GM18907 (cell line): ENCODE data around the gene SLC41A1.

Experiments used
- ATAC-seq: cut with Tn5 transposase; IDR thresholded peaks from one replicate; pipeline ENCODE4 v1.9.1; 2021; ENCODE audit warnings: mild to moderate bottlenecking, moderate library complexity; ENCODE audit not compliant: unreplicated experiment

SLC41A1 gene

DNA sequence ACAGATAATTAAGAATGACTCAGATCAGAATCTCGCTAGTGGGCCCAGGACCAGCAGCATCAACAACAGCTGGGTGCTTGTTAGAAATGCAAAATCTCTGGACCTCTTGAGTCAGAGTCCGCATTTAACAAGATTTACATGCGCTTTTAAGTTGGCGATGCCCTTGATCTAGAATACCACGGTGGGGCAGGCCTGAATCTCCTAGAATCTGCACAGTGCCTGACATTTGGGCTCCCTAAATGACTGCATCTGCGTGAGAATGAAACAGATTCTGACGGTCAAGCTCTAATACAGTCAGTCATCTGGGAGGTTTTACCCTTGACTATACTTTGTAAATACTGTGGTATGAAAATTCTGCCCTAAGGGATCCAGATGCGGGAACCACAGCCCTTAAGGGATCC lies 20.5 kb downstream of the SLC41A1 start:
- ATAC-seq, result peak; percentile 63

DNA sequence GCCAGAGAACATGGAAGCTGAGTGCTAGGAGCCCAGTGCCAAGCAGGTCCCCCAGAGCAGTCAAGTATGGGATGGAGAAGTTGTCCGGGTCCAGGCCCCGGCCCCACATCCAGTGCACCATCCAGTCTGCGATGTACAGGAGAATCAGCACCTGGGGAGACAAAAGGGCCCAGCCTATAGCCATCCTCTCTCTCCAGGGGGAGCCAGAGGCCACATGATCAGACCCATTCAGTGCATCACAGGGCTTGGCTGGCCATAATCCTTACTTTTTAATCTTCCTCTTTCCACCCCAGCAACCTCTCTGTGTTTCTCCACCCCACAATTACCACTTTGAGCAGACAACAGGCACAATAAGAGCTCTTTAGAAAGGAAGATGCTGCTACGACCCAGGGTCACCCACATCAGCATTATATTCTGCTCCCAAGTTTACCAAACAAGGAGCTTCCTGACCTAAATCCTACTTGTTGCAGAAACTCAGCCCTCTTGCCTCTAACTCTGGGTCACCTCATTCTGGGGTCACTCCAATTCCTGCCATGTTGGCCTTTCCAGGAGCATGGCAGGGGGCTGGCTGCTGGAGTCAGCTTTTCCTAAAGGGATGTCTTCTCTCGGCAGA lies 21.3 kb downstream of the SLC41A1 start:
- peak; percentile 47 for ATAC-seq

DNA sequence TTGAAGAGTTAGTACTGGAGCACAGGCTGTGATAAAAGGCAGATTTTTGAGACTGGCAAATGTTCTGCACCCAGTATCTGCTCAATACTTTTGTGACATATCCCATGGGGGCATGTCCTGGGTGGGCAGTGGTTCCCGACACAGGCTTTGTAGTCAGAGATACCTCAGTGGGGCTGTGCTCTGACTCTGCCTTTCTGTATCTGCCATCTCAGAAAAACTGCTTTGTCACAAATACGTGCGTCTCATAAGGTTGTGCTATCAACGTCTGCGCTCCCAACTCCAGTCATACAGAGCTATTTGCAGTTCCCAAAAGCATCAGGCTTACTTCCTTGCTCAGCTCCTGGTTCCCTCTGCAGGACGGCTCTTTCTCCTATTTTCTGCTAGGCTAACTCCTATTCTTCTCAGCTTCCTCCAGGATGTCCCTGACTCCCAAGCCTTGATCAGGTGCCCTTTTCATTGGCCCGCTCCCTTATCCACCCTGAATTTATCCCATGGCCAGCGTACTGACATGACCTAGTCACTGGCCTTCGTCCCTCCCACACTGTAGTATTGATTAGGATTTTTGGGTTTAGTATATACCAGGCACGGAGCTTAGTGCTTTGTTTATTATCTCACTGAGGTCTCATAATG lies 25.6 kb downstream of the SLC41A1 start:
- ATAC-seq, result no peak

DNA sequence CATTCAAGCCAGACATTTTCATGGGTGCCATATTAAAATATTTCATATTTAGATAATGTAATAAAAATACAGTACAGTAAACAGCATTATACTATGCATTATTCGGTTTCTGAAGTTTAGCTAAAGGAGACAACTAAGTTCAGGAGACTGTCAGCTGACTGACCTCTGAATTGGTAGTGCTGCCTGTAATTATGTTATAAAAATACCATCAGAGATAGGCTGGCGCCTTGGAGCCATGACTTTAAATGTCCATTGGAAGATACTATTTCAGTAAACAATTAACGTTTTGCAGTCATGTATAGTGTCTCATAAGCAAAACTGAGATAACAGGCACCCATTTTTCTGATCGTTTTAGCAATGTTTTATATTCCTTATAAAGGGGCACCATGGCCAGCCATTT lies 26.4 kb downstream of the SLC41A1 start:
- ATAC-seq, result no peak

DNA sequence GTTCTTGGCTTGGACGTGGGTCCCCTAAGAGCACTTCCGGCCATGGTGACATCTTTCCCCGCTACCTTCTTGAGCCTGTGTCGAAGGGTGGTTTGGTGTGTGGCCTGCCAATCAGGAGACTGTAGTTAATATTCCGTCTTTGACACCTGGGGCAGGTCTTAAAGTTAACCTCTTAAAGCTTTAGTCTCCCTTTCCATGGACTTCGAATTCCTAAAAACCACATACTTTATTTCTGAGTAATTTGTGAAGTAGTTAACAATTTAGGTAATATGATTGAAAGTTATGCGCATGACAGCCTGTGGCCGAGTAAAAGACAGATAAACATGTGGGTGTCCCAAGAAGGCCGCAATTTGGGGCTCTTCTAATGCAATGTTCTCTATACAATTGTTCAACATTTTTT lies 27.6 kb downstream of the SLC41A1 start:
- ATAC-seq, result no peak

DNA sequence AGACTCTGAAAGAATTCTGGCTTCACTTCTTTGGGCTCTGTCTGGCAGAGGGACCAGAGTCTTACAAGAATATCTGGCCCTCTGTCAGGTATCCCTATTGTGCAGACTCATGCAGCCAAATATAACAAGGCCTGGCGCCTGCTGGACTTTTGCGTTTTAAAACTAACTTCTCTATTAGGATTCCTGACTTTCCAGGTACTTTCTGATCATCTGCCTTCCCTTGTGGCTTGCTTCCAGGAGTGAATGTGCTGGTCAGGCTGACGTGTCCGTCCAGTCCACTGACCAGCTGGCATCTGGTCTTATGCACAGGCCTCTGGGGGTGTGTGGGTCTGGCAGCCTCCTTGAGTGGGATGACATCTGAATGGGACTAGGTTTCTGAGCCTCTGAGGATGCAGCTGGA lies 29.1 kb downstream of the SLC41A1 start:
- no peak for ATAC-seq

DNA sequence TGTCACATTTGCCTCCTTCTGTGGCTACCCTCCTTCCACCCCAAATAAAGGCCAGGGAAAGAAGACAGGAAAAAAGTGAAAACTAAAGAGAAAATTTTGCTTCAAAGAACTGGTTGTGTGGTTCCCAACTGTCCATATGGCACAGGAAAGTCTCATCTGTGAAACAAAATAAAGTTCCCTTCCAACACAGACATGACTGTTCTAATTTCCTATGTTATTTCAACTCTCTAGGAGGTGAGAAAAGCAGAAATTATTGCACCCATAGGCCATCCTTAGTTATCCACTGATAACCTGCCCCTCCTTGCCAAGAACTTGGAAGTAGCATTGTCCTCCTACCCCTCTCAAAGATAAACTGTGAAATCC lies 29.6 kb downstream of the SLC41A1 start:
- ATAC-seq, result no peak

DNA sequence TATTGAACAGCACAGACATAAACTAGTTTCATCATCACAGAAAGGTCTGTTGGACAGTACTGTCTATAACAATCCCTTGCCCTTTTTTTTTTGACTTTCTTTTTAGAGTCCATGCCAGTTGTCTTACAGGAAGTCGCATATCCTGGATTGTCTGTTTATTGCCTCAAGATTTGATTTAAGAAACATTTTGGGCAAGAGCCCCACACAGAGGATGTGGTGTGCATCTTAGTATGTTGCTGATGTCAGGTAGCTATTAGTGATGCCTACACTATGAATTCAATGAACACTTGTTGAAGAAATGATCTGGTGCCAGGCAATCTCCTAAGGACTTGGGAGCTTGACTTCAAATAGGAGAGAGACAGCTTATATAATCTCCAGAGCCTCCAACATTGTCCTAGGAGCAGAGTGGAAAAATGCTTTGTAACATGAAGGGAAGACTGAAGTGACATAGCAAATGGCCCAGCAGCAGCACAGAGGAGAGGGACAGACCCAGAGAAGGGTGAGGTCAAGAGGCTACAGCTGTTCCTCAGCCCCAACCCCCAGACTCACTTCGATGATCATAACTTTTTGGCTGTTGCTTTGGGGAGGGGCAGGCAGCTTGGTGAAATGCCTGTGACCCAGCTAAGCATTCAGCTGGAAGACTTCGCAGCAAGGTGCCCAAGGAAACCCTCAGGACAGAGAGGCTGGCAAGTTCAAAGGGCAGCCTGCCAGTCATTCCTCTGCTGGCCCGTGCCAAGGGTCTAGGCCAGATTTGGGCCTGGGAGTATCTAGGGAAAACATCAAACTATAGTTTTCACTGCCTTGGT lies 30.2 kb downstream of the SLC41A1 start:
- no peak for ATAC-seq

DNA sequence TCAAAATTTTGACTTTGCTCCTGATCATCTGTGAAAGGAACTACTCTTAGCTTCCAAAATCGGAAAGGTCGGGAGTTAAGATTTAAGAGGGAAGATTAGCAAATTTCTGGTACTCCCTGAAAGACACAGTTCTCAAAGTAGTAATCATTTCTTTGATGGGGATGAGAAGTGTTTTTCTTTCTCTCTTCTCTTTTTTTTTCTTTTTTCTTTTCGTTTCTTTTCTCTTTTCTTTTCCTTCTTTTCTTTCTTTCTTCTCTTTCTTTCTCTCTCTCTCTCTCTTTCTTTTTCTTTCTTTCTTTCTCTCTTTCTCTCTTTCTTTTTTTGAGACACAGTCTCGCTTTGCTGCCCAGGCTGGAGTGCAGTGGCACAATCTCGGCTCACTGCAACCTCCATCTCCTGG lies 32.7 kb downstream of the SLC41A1 start:
- ATAC-seq, result no peak

DNA sequence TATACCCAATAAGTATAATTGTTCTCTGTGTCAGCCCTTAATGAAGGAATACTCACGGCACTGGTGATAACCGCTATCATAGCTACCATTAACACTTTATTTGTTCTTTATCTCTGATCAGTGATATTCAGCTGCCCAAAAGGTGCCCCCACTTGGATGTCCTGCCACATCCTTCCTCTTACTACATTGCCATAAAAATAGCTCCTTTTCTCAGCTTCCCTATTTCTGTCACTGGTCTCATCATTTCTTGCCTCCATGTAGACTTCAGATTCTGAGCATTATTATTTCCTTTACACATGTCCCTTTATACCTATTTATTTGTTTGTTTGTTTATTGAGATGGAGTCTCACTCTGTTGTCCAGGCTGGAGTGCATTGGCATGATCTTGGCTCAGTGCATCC lies 35.0 kb downstream of the SLC41A1 start:
- no peak for ATAC-seq

DNA sequence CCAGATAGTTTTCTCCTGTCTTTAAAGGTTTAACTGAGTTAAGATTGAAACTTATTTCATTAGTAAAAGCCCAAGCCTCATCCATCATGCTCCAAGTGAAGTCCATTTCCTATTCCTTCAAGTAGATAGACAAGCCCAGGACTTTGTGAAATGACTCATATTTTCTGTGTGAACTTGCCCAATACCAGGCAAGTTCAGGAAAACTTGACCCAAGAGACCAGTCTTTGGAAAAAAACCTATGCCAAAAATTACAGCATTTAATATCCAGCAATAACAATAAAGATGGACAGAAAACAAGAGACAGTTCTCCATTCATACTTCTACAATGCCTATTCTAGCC lies 37.3 kb downstream of the SLC41A1 start:
- no peak for ATAC-seq

DNA sequence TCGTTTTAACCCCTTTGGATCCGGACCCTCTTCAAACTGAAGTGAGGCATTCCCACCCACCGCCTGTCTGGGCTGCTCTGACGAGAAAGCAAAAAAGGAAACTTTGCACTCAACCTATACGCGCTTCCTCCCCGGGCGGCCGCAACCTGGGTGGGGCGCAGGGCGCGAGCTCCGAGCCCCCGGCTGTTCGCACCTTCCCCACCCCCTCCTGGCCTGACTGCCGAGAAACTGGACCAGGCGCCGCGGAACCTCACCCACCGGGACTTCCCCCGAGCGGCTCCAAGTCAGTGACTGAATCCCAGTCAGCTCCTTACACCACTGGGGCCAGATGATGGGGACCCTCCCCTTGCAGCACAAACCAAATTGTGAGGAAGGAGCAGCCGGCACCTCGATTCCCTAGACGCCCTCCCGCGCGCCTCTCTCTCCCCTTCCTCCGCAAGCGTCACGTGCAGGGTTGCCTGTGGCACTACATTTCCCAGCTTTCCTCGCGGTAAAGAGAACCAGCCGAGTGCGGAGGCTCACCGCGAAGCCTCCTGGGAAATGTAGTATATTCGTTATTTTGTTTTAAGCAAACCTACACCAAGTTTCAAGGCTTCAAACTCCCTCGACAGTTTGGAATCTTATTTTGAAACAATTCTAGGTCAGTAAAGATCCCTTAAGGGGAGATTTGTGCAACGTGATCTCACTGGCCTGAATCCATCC lies 37.8 kb downstream of the SLC41A1 start, which contains the start of gene RAB29:
RAB29 (minus strand) TSS at position 468 of the 702 bp plus-strand sequence. CDS start 526 bp downstream, outside the sequence.
- ATAC-seq, result peak; percentile 82

DNA sequence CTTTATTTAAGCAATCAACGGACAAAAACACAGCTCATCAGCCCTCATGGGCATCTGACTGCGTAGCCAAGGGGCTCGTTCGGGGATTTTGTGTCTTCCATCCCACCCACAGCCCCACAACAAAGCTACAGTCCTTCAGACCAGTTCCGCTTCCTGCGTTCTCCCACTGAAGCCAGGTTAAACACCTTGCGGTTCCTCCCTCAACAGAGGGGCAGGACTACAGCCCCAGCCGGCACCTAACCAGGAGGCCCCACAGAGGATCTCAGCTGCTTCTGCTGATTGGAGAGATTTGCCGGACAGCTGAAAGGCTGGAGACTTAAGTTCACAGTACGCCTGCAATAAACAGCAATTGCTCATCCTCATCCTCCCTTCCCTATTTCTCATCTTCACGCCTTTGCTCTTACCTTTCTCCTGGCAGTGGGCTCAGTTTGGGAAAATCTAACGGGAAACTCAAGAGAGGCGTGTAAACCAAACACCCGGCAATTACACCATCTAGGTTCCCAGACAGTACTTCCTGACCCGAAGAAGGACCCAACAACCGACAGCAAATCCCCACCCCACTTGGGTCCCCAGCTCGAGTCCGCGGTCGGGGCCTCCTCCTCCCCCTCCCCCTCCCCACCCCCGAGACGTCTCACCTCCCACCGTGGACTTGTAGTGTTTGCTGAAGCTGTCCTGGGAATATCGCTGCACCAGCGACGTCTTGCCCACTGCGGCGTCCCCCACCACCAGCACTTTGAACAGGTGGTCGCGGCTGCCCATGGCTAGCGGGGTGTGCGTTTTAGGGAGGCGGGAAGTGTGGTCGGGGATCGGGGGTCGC lies 38.6 kb downstream of the SLC41A1 start:
- ATAC-seq, result no peak

DNA sequence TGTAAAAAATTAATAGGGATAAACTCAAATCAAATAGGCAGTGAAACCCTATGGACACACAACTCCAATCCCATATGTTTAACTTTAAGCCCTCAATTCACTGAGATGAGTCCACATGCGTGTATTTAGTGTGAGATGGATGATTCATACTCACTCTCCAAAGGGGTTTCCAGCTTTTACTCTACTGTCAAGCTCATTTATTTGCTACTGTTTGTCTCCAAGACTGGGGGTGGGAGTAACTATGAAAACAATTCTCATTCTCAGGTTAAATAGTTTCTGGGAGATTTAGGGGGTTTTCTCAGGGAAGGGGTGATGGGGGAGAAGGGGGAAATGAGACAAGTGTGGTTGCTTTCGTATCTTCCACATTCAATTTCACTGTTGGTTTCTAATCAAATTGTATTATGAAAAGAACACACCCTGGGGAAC lies 40.4 kb downstream of the SLC41A1 start:
- peak; percentile 38 for ATAC-seq

DNA sequence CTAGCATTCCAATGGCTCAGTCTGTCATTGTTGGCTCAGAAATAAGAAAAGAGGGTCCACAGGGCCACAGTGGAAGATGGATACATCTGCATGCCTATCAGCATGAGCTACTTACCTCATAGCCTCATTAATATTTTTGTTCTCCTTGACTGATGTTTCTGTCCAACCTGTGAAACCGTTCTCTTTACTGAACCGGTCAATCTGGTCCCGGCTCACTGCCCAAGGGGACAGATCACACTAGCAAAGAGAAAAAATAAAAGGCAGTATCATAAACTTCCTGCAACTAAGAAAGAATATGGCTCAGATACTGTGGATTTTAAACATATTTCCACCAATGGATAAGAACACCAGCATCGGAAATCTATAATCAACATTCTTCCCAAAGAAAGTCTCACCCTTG lies 42.4 kb downstream of the SLC41A1 start:
- ATAC-seq, result no peak

DNA sequence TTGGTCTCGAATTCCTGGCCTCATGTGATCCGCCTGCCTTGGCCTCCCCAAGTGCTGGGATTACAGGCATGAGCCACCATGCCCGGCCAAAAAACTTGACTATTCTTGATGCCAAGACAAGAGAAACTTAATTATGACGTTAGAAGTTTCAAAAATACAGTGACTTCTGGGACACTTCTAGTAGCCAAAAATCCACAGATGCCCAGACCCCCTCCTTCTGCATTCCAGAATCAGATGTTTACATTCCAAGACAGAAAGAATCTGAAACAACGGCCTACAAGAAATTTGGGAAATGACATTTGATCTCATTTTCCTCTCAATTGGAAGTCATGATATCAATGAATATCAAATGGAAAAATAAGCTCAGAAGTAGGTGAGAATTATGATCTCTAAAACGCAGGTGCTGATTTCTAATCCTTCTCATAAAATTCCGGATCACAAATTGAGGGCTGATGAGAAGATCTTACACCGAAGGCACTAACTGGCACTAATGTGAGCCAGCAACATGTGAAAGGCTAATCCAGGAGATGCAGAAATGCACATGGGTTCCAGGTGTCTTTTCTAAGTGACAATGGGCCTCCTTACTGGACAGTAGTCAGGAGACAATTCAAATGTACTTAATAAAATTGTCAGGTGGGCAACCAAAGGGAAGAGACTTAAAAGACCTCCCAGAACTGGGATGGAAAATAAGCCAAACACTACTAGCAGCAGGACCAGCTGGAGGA lies 43.2 kb downstream of the SLC41A1 start:
- no peak for ATAC-seq

DNA sequence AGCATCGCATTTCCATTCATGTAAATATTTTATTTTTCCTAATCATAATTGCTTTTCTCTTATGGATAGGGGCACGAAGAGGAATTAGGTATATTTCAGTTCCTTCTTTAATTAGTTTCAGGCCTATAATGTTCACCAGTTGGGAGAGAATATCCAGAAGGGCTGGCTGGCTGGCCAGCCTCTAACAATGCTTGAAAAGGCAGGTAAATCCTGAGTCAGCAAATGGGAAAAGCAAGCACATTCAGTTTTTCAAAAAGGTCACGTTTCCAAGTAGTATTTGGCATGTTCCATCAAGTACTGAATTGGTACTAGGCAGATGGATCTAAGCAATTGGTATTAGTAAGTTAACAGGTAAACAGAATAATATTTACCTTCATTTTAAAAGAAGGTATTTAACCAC lies 45.8 kb downstream of the SLC41A1 start:
- ATAC-seq, result no peak

DNA sequence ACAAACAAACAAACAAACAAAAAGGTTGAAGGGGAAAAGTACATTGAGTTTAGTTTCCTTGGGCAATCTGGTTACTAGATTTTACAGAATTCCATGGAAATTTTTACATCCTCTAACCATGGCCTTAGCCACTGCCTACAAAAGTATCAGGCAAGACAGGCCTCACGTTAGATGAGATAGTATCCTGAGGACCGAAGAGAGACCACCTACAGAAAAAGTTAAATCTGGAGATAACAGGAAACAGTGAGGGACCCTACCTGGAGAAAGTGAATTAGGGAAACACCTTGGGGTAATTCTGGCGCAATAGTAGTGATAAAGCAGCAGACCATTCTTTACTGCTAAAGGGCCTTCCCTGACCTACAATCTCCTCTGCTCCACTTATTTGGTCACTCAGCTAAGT lies 46.4 kb downstream of the SLC41A1 start:
- no peak for ATAC-seq

DNA sequence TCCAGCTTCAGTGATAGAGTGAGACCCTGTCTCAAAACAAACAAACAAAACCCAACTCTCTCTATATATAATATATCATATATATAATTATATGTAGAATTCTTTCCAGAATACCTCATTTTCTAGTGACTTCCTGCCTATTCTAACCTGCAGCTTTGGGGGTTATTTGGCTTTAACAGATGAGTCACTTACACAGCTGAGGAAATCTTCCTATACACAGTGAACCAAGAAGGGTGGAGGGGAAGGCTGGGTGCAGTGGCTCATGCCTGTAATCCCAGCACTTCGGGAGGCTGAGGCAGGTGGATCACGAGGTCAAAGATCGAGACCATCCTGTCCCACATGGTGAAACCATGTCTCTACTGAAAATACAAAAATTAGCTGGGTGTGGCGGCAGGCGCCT lies 47.0 kb downstream of the SLC41A1 start:
- no peak for ATAC-seq

DNA sequence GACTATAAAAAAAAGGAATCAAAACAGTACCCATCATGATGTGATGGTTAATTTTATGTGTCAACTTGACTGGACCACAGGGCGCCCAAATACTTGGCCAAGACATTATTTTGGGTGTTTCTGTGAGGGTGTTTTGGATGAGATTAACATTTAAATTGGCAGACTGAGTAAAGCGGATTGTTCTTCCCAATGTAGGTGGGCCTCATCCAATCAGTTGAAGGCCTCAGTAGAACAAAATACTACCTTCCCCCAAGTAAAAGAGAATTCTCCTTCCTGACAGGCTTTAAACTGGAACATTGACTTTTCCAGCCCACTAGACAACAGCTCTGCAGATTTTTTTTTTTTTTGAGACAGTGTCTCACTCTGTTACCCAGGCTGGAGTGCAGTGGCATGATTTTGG lies 48.4 kb downstream of the SLC41A1 start:
- no peak for ATAC-seq
